Dedifferentiated amniotic fluid mesenchymal stem cell (primary cell): ENCODE data around the gene SMARCD1.
A peak's percentile ranks its signal among the peaks of the same experiment; 100 is the strongest.

Experiments used
- DNase-seq: peaks from one replicate; pipeline ENCODE4 v3.0.0-alpha.2; 2016; ENCODE audit errors: extremely low spot score

SMARCD1 gene

GRCh38 chr12:50104417-50105366 is 19.6 kb downstream of the SMARCD1 start:
- DNase-seq = no peak

GRCh38 chr12:50105913-50106450 is 20.8 kb downstream of the SMARCD1 start:
- no peak for DNase-seq

- no peak for DNase-seq
Observed at GRCh38 chr12:50106907-50107306, 21.8 kb downstream of the SMARCD1 start.

GRCh38 chr12:50107416-50108268 is 22.5 kb downstream of the SMARCD1 start:
- no peak for DNase-seq

GRCh38 chr12:50109319-50109718 is 24.2 kb downstream of the SMARCD1 start:
- no peak for DNase-seq

- no peak for DNase-seq
Observed at GRCh38 chr12:50110127-50110761, 25.1 kb downstream of the SMARCD1 start.

- DNase-seq = no peak
Observed at GRCh38 chr12:50110762-50111351, 25.7 kb downstream of the SMARCD1 start.

- DNase-seq = no peak
Observed at GRCh38 chr12:50111395-50111692, 26.2 kb downstream of the SMARCD1 start.

GRCh38 chr12:50111693-50112455 is 26.7 kb downstream of the SMARCD1 start, which contains the start of gene COX14:
Gene COX14, plus strand, starts transcription at chr12:50112236. Its CDS starts 7,808 bp downstream, at chr12:50120044.
- DNase-seq = peak; percentile 100

GRCh38 chr12:50112456-50113218 is 27.5 kb downstream of the SMARCD1 start:
- no peak for DNase-seq

GRCh38 chr12:50117057-50117622 is 32.0 kb downstream of the SMARCD1 start:
- DNase-seq = no peak

- DNase-seq = no peak
Observed at GRCh38 chr12:50119387-50119786, 34.2 kb downstream of the SMARCD1 start.

GRCh38 chr12:50120521-50120920 is 35.4 kb downstream of the SMARCD1 start:
- DNase-seq = no peak

- DNase-seq = no peak
Observed at GRCh38 chr12:50120953-50121352, 35.8 kb downstream of the SMARCD1 start.

GRCh38 chr12:50121641-50122040 is 36.5 kb downstream of the SMARCD1 start:
- no peak for DNase-seq

- no peak for DNase-seq
Observed at GRCh38 chr12:50123203-50123602, 38.1 kb downstream of the SMARCD1 start.

- DNase-seq = no peak
Observed at GRCh38 chr12:50127546-50127945, 42.4 kb downstream of the SMARCD1 start.

GRCh38 chr12:50129290-50129689 is 44.1 kb downstream of the SMARCD1 start:
- no peak for DNase-seq

- peak; percentile 31 for DNase-seq
Observed at GRCh38 chr12:50132505-50133135, 47.5 kb downstream of the SMARCD1 start.
